ENCODE results near the gene COX20.

GRCh38 chr1:244887281-244887680, 51.8 kb downstream of the COX20 start:
- TF ChIP-seq POLR2A (IDR thresholded peaks at IDR 0.05; ENCODE audit: low read length) (no peak), GATA1 (IDR thresholded peaks at IDR 0.05; ENCODE audit: low read depth, low read length) (no peak)
